K562 (cell line): ENCODE measurements around the gene ELP1. TPM values are rescaled to one million over a fixed set of nuclear protein-coding genes. Genes with fewer than 3 reads are reported as not detected.

ENCODE experiments used
- ATF1 ChIP-seq, 2 experiments: fragments of 450-650 bp in 1 of 2; IDR thresholded peaks; 2 replicates each; pipeline ENCODE4 v1.6.1; 2016; ENCODE audit warnings: missing compliant biosample characterization in 1 of 2, missing genetic modification characterization in 1 of 2
- BCL6 ChIP-seq: fragments of 250-450 bp; sonication (Bioruptor Pico); IDR thresholded peaks from 2 replicates; pipeline ENCODE4 v1.4.0; 2020
- CAMTA2 ChIP-seq: fragments of 250-450 bp; sonication (Bioruptor Pico); conservative IDR thresholded peaks from 2 replicates; pipeline ENCODE4 v1.5.1; 2022
- CBX3 ChIP-seq, 2 experiments: IDR thresholded peaks; 1 replicate in 1 of 2; 2 replicates in 1 of 2; pipeline ENCODE4 v1.6.1; 2012; ENCODE audit warnings: inconsistent platforms in 2 of 2, low read length in 2 of 2, borderline replicate concordance in 1 of 2, control low read depth in 1 of 2
- CHD4 ChIP-seq: fragments of 200-600 bp; sonication (generic); IDR thresholded peaks from 3 replicates; pipeline ENCODE4 v1.6.1; 2012; ENCODE audit warnings: low read depth, mild to moderate bottlenecking, mixed read lengths, low read length, inconsistent platforms; ENCODE audit not compliant: insufficient read depth, insufficient replicate concordance, poor library complexity, severe bottlenecking
- ELK3 ChIP-seq: fragments of 450-650 bp; formaldehyde crosslinking; IDR thresholded peaks from 2 replicates; pipeline ENCODE4 v1.4.0; 2020; ENCODE audit warnings: mild to moderate bottlenecking
- FOS ChIP-seq: IDR thresholded peaks from 3 replicates; pipeline ENCODE4 v1.6.1; 2011; ENCODE audit not compliant: insufficient read length; ENCODE audit errors: extremely low read depth
- HDAC2 ChIP-seq: fragments of 450-650 bp; IDR thresholded peaks from 2 replicates; pipeline ENCODE4 v1.6.1; 2016; ENCODE audit warnings: mild to moderate bottlenecking
- HDAC3 ChIP-seq: fragments of 450-650 bp; IDR thresholded peaks from 2 replicates; pipeline ENCODE4 v1.6.1; 2018; ENCODE audit warnings: borderline replicate concordance, mild to moderate bottlenecking, moderate library complexity; ENCODE audit not compliant: partially characterized antibody
- ILF3 ChIP-seq: fragments of 450-650 bp; IDR thresholded peaks from 2 replicates; pipeline ENCODE4 v1.6.1; 2018; ENCODE audit warnings: antibody characterized with exemption, mild to moderate bottlenecking, moderate library complexity, borderline replicate concordance
- KAT7 ChIP-seq: sonication (generic); formaldehyde crosslinking; IDR thresholded peaks from 2 replicates; pipeline ENCODE4 v1.8.0; 2022; ENCODE audit warnings: missing genetic modification reagents, mild to moderate bottlenecking, borderline replicate concordance
- MAFG ChIP-seq: fragments of 450-650 bp; conservative IDR thresholded peaks from 2 replicates; pipeline ENCODE4 v1.6.1; 2016; ENCODE audit warnings: missing genetic modification characterization, missing compliant biosample characterization
- MAZ ChIP-seq, 2 experiments: fragments of 450-650 bp in 1 of 2; sonication (generic) in 1 of 2; formaldehyde crosslinking; IDR thresholded peaks in 1 of 2; conservative IDR thresholded peaks in 1 of 2; 2 replicates each; pipeline versions ENCODE4 v1.4.0 to v1.5.0; 2020; ENCODE audit warnings: mild to moderate bottlenecking in 1 of 2, missing genetic modification reagents in 1 of 2
- MTF1 ChIP-seq: fragments of 250-450 bp; sonication (Bioruptor Pico); IDR thresholded peaks from 2 replicates; pipeline ENCODE4 v1.9.0; 2021; ENCODE audit warnings: moderate library complexity, mild to moderate bottlenecking, inconsistent platforms, borderline replicate concordance
- NFRKB ChIP-seq: fragments of 450-650 bp; IDR thresholded peaks from 2 replicates; pipeline ENCODE4 v1.6.1; 2016; ENCODE audit warnings: low read depth
- NUFIP1 ChIP-seq: fragments of 450-650 bp; IDR thresholded peaks from 2 replicates; pipeline ENCODE4 v1.6.1; 2018; ENCODE audit not compliant: partially characterized antibody
- PURB ChIP-seq: sonication (generic); formaldehyde crosslinking; IDR thresholded peaks from 2 replicates; pipeline ENCODE4 v1.9.0; 2021; ENCODE audit warnings: low read depth, mild to moderate bottlenecking, missing genetic modification reagents
- SIN3A ChIP-seq, 2 experiments: fragments of 150-350 bp in 1 of 2; IDR thresholded peaks; 2 replicates each; pipeline ENCODE4 v1.6.1; 2011 to 2016; ENCODE audit warnings: borderline replicate concordance in 2 of 2, low read depth in 2 of 2, low read length in 2 of 2, mild to moderate bottlenecking in 2 of 2, moderate library complexity in 2 of 2; ENCODE audit not compliant: control insufficient read depth in 1 of 2
- SIRT6 ChIP-seq: IDR thresholded peaks from one replicate; pipeline ENCODE4 v1.6.1; 2012; ENCODE audit warnings: low read depth, mild to moderate bottlenecking, control low read depth, inconsistent platforms, low read length, moderate library complexity
- SMAD4 ChIP-seq: fragments of 250-450 bp; sonication (Bioruptor Pico); conservative IDR thresholded peaks from 2 replicates; pipeline ENCODE4 v1.8.0; 2021; ENCODE audit warnings: inconsistent platforms, mild to moderate bottlenecking, moderate library complexity
- SREBF1 ChIP-seq: fragments of 150-350 bp; IDR thresholded peaks from 2 replicates; pipeline ENCODE4 v1.6.1; 2014; ENCODE audit warnings: antibody characterized with exemption, low read depth, low read length, borderline replicate concordance
- TCF7 ChIP-seq: sonication (generic); IDR thresholded peaks from 2 replicates; pipeline ENCODE4 v1.6.1; 2016; ENCODE audit warnings: antibody characterized with exemption, borderline replicate concordance
- ZFP30 ChIP-seq: fragments of 250-450 bp; sonication (Bioruptor Pico); IDR thresholded peaks from 2 replicates; pipeline ENCODE4 v1.8.0; 2022; ENCODE audit warnings: moderate library complexity, mild to moderate bottlenecking, inconsistent platforms, borderline replicate concordance
- ZNF77 ChIP-seq: fragments of 250-450 bp; sonication (Bioruptor Pico); IDR thresholded peaks from 2 replicates; pipeline ENCODE4 v1.5.0; 2020
- polyA plus RNA-seq, 8 experiments: library from polyadenylated mRNA; depleted of rRNA in 4 of 8; stranded (reverse) in 5 of 8; unstranded in 3 of 8; fragments of >200 nt; fragmentation: Nextera tagmentation in 2 of 8; fragmentation: Illumina TruSeq in 1 of 8; extraction: Ambion mirVana in 2 of 8; extraction: Trizol in 1 of 8; gene quantifications; 2 replicates each; pipeline versions ENCODE4 v1.2.1 to v1.2.3, GENCODE V29; 2011 to 2014; ENCODE audit warnings: inconsistent platforms in 1 of 8, missing spikeins in 1 of 8
- total RNA-seq, 7 experiments: library from RNA; depleted of rRNA in 6 of 7; stranded (reverse); fragments of >200 nt in 6 of 7; fragmentation: Illumina TruSeq in 2 of 7; extraction: Trizol in 2 of 7; gene quantifications; 2 replicates each; pipeline versions ENCODE4 v1.2.1 to v1.2.3, GENCODE V29; 2011 to 2021; ENCODE audit warnings: low replicate concordance in 1 of 7
- TF ChIP-seq, protein P1 (sequence below): IDR thresholded peaks from 2 replicates; pipeline ENCODE4 v1.6.1; 2014; ENCODE audit warnings: antibody characterized with exemption
- TF ChIP-seq, protein P2 (sequence below): fragments of 450-650 bp; formaldehyde crosslinking; IDR thresholded peaks from 2 replicates; pipeline ENCODE4 v1.4.0; 2022; ENCODE audit warnings: mild to moderate bottlenecking, moderate library complexity

Gene ELP1
- total and polyA plus RNA-seq, 9 of the 15 experiments (the other 6 are each of a cell fraction or from before 2014, with no cell fraction given): 17.0 to 48.6 (median 39.7) TPM

- TF ChIP-seq ZFP30 (CRISPR knock-in tag) (no peak), ELK3 (no peak), NFRKB (no peak), NUFIP1 (no peak), CAMTA2 (CRISPR knock-in tag) (no peak), PURB (no peak), CHD4 (no peak), CBX3 (IDR thresholded peaks at IDR 0.05; ENCODE audit: borderline replicate concordance in 1 of 2, low read length in 2 of 2) (0 out of 3 replicates have a peak, but pooled peaks of 1 of the 2 experiments have one; percentile 47), ZNF77 (CRISPR knock-in tag) (no peak), MAFG (tag) (no peak), ILF3 (no peak), SIRT6 (no peak), MTF1 (CRISPR knock-in tag) (no peak), TCF7 (no peak), SMAD4 (CRISPR knock-in tag) (0 out of 2 replicates have a peak, but pooled peaks have one; percentile 33), MAZ (CRISPR knock-in tag; conservative IDR thresholded peaks at IDR 0.05 in 1 of 2, IDR thresholded peaks at IDR 0.05 in 1 of 2) (no peak), SREBF1 (no peak), FOS (no peak), KAT7 (no peak), ATF1 (CRISPR knock-in tag; IDR thresholded peaks at IDR 0.05) (no peak), ATF1 (tag; IDR thresholded peaks at IDR 0.05) (peak; percentile 72), BCL6 (CRISPR knock-in tag) (no peak), SIN3A (IDR thresholded peaks at IDR 0.05; ENCODE audit: borderline replicate concordance in 2 of 2, control insufficient read depth in 1 of 2, low read depth in 2 of 2, low read length in 2 of 2) (no peak), HDAC3 (no peak), HDAC2 (no peak)
- TF ChIP-seq, protein P1, sequence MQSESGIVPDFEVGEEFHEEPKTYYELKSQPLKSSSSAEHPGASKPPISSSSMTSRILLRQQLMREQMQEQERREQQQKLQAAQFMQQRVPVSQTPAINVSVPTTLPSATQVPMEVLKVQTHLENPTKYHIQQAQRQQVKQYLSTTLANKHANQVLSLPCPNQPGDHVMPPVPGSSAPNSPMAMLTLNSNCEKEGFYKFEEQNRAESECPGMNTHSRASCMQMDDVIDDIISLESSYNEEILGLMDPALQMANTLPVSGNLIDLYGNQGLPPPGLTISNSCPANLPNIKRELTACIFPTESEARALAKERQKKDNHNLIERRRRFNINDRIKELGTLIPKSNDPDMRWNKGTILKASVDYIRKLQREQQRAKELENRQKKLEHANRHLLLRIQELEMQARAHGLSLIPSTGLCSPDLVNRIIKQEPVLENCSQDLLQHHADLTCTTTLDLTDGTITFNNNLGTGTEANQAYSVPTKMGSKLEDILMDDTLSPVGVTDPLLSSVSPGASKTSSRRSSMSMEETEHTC: peak; percentile 62
- TF ChIP-seq, protein P2, sequence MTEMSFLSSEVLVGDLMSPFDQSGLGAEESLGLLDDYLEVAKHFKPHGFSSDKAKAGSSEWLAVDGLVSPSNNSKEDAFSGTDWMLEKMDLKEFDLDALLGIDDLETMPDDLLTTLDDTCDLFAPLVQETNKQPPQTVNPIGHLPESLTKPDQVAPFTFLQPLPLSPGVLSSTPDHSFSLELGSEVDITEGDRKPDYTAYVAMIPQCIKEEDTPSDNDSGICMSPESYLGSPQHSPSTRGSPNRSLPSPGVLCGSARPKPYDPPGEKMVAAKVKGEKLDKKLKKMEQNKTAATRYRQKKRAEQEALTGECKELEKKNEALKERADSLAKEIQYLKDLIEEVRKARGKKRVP: peak; percentile 40; the same call in 1 of the 2 replicates
These were observed 29.7 kb upstream of the ELP1 start (continued) for GRCh38 chr9:108963459-108964143.
